Ovary (tissue), 9 donors: ENCODE data around the gene SPAG5. TPM values are rescaled to one million over a fixed set of nuclear protein-coding genes. Genes with fewer than 3 reads are reported as not detected.

Experiments used
- DNase-seq, 5 donors: peaks; one replicate each; pipeline ENCODE4 v3.0.0-alpha.2; 2019 to 2020
- H3K27ac ChIP-seq, 2 donors: fragments of 200-600 bp; one replicate each; pipeline versions ENCODE4 v1.5.1 to v1.8.0; 2019 to 2022
- H3K27me3 ChIP-seq: fragments of 200-600 bp; one replicate; pipeline ENCODE4 v1.8.0; 2022
- H3K36me3 ChIP-seq: fragments of 200-600 bp; sonication (generic); one replicate; pipeline ENCODE4 v1.5.1; 2019
- H3K4me1 ChIP-seq: one replicate; pipeline ENCODE4 v1.8.1; 2013; ENCODE audit warnings: mild to moderate bottlenecking, moderate library complexity; ENCODE audit not compliant: insufficient read depth
- H3K4me3 ChIP-seq: fragments of 200-600 bp; sonication (generic); one replicate; pipeline ENCODE4 v1.5.1; 2017
- H3K9me3 ChIP-seq, 2 donors: fragments of 200-600 bp in 1 of 2; sonication (generic) in 1 of 2; one replicate each; pipeline versions ENCODE4 v1.5.1 to v1.8.1; 2013 to 2019; ENCODE audit warnings: mild to moderate bottlenecking in 1 of 2, moderate library complexity in 1 of 2
- EP300 ChIP-seq: sonication (generic); formaldehyde crosslinking; IDR thresholded peaks from one replicate; pipeline ENCODE4 v1.6.1; 2017; ENCODE audit warnings: antibody characterized with exemption
- POLR2A ChIP-seq: fragments of 450-650 bp; IDR thresholded peaks from one replicate; pipeline ENCODE4 v1.6.1; 2017; ENCODE audit warnings: antibody characterized with exemption, mild to moderate bottlenecking, moderate library complexity
- WGBS, 3 donors: extraction: QIAGEN DNeasy Blood & Tissue Kit in 1 of 3; methylation state at CpG; one replicate each; pipeline versions ENCODE4 v1.1.5 to v1.1.7; 2013 to 2017; 5-methylcytosine and 5-hydroxymethylcytosine counted together
- intact Hi-C, 4 donors: fragments of 100-400 bp; cut with DNase I; formaldehyde crosslinking; loops; one replicate each; pipeline versions ENCODE4 v1.11.0 to v1.15.1; 2022 to 2023
- polyA plus RNA-seq, 2 donors: library from polyadenylated mRNA; stranded (reverse); fragments of 200-250 nt in 1 of 2; fragments of 350-450 nt in 1 of 2; fragmentation: Illumina TruSeq in 1 of 2; extraction: RNeasy Lipid Tissue Mini Kit (QIAGEN cat#74804) in 1 of 2; gene quantifications; one replicate each; pipeline ENCODE4 v1.2.3, GENCODE V29; 2013 to 2014
- total RNA-seq, 7 donors: library from RNA; depleted of rRNA in 2 of 7; stranded (reverse); fragments of >200 nt in 2 of 7; fragmentation: NEBNext Ultra II Directional in 3 of 7; extraction: Animal tissue kit (Norgen Biotek cat#: 25700) in 3 of 7; gene quantifications; one replicate each; pipeline versions ENCODE4 v1.1.0 to v1.2.4, GENCODE V29; 2016 to 2023
- TF ChIP-seq, protein P1 (sequence below), 3 donors: fragments of 450-650 bp in 2 of 3; fragments of 200-600 bp in 1 of 3; IDR thresholded peaks; one replicate each; pipeline versions ENCODE4 v1.5.1 to v1.8.0; 2016 to 2022; ENCODE audit warnings: antibody characterized with exemption in 3 of 3, mild to moderate bottlenecking in 1 of 3
- donor health status: DM: no; HTN: no; CAD: no; lungs with moderate emphysema.
- donor health status: DM: no; HTN: no; CAD: no.
- donor health status: Bipolar disorder and iron deficiency.
- donor health status: DM: yes; HTN: yes; CAD: no.
- donor health status: DM: no; HTN: no; CAD: no.
- donor health status: DM: yes; HTN: yes; CAD: no.

The SPAG5 gene
- total and polyA plus RNA-seq, 9 donors = 2.1 to 5.0 (median 3.3) TPM

DNA sequence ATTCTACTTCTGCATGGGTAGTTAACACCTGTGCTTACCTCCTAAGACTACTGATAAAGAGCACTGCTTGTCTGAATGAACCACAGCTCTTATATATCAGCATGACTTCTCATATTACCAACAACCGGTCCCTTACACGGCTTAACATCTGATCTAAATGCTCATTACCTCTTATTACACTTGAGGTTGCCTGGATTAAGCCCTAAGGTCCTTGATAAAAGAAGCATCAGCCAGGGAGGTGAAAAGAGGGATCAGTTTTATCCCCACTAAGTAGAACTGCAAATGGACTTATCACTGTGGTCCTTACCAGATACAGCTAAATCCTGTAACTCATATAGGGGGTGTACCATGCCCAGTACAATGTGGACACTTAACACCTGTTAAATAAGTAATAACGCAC lies 23.4 kb upstream of the SPAG5 start:
- WGBS, 3 donors = 88 to 97% (median 92%) methylated on average over 3 of the region's 3 CpGs
- intact Hi-C loops = no loop called here
- no peak overlapping the region for H3K27ac ChIP-seq

DNA sequence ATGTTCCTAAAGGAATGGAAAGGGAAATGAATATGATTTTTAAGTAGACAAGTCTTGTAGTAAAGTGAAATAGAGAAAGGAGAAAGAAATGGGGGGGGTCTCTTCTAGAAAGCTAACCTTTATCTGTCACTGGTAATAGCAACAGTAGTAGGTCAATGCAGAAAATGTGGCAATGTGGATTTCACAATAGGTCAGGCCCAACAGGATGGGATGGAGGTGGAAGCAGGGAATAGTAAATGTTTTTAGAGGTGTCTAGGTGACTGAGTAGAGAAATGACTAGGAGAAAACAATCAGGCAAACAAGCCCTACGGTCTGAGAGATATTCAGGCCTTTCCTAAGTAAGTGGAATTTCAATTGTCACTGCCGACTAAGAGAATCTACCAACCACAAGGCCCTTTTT lies 21.2 kb upstream of the SPAG5 start:
- no peaks in the 10 kb centered on the region for H3K9me3 ChIP-seq
- H3K4me1 ChIP-seq = no peaks in the 10 kb centered on the region
- H3K27ac ChIP-seq = no peak overlapping the region
- no peaks in the 10 kb centered on the region for H3K36me3 ChIP-seq
- WGBS, 3 donors = 63 to 75% (median 69%) methylated on average over 2 of the region's 2 CpGs
- no peaks in the 10 kb centered on the region for H3K27me3 ChIP-seq
- DNase-seq = no peak
- intact Hi-C loops = no loop called here
- TF ChIP-seq, protein P1, sequence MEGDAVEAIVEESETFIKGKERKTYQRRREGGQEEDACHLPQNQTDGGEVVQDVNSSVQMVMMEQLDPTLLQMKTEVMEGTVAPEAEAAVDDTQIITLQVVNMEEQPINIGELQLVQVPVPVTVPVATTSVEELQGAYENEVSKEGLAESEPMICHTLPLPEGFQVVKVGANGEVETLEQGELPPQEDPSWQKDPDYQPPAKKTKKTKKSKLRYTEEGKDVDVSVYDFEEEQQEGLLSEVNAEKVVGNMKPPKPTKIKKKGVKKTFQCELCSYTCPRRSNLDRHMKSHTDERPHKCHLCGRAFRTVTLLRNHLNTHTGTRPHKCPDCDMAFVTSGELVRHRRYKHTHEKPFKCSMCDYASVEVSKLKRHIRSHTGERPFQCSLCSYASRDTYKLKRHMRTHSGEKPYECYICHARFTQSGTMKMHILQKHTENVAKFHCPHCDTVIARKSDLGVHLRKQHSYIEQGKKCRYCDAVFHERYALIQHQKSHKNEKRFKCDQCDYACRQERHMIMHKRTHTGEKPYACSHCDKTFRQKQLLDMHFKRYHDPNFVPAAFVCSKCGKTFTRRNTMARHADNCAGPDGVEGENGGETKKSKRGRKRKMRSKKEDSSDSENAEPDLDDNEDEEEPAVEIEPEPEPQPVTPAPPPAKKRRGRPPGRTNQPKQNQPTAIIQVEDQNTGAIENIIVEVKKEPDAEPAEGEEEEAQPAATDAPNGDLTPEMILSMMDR (IDR thresholded peaks at IDR 0.05) = no peak
- TF ChIP-seq POLR2A = no peak
- TF ChIP-seq EP300 = no peak
- H3K4me3 ChIP-seq = no peak overlapping the region

More for the DNA sequence above, 23.4 kb upstream of the SPAG5 start:
- DNase-seq = no peak
- H3K4me1 ChIP-seq = no peaks in the 10 kb centered on the region
- H3K27me3 ChIP-seq = no peaks in the 10 kb centered on the region
- no peak overlapping the region for H3K4me3 ChIP-seq
- H3K36me3 ChIP-seq = no peaks in the 10 kb centered on the region
- TF ChIP-seq EP300 = no peak
- no peak for TF ChIP-seq POLR2A
- TF ChIP-seq, protein P1 (IDR thresholded peaks at IDR 0.05) = no peak
- no peaks in the 10 kb centered on the region for H3K9me3 ChIP-seq

DNA sequence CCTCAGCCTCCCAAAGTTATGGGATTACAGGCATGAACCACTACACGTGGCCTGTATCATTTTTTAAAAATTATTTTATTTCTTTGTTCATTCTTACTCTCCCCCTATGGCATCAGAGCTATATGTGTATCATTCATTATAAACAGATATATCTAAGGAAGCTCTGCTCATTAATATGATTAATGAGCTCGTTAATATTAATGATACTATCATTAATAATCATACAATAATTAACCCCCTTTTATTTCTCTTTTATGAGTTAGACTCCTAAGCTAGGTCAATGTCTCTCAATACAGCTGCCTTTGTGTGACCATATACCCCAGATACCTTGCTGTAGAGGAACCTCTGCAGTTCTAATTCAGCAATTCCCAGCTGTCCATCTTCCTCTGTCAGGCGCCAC lies 19.6 kb upstream of the SPAG5 start:
- no peak overlapping the region for H3K4me3 ChIP-seq
- H3K36me3 ChIP-seq = no peaks in the 10 kb centered on the region
- WGBS, 3 donors = 87 to 93% (median 88%) methylated on average over 3 of the region's 3 CpGs
- DNase-seq = no peak
- TF ChIP-seq POLR2A = no peak
- TF ChIP-seq EP300 = no peak
- TF ChIP-seq, protein P1 (IDR thresholded peaks at IDR 0.05) = no peak
- no peaks in the 10 kb centered on the region for H3K27me3 ChIP-seq
- H3K4me1 ChIP-seq = no peaks in the 10 kb centered on the region
- H3K9me3 ChIP-seq = no peaks in the 10 kb centered on the region
- intact Hi-C loops = loop anchor here in 1 of 4 donors (5.0 kb wide), 1 partner anchor 126 kb away; no protein-coding TSS in a partner anchor
- H3K27ac ChIP-seq = no peak overlapping the region

DNA sequence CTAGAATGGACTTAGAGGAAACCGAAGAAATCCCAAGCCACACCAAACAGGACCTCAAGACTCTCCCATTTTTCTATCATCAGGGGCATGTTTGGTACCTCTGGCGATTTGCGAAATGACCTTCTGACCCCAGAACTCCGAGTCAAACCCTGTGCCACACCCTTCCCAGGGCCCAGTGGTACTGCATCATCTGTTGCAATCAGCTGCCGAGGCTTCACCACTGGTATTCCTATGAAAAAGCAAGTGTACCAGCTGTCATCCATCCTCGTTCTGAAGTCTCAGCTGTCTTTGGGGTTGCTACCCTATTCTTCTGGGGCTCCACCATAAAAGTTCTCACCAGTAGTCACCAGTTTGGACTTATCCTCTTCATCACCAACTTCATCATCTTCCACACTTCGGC lies 17.5 kb upstream of the SPAG5 start:
- H3K4me1 ChIP-seq = no peaks in the 10 kb centered on the region
- 72 to 83% (median 78%) methylated on average over 7 of the region's 7 CpGs for WGBS, 3 donors
- no peaks in the 10 kb centered on the region for H3K9me3 ChIP-seq
- H3K27me3 ChIP-seq = no peaks in the 10 kb centered on the region
- no peak overlapping the region for H3K4me3 ChIP-seq
- no peak overlapping the region for H3K27ac ChIP-seq
- intact Hi-C loops = loop anchor here in 1 of 4 donors (5.0 kb wide), 1 partner anchor 124 kb away; no protein-coding TSS in a partner anchor
- no peak for DNase-seq
- no peaks in the 10 kb centered on the region for H3K36me3 ChIP-seq
- TF ChIP-seq POLR2A (no peak), EP300 (no peak)
- TF ChIP-seq, protein P1 (IDR thresholded peaks at IDR 0.05) = no peak
